ENCODE measurements around the gene RSPRY1. TPM values are rescaled to one million over a fixed set of nuclear protein-coding genes. Genes with fewer than 3 reads are reported as not detected.
"Not testable (repeated sequence)": the region's sequence is repeated elsewhere in the genome, so short reads cannot be mapped to it uniquely, and the experiment has no call there.

RSPRY1 gene
- total RNA-seq, 1 experiment from 2014 or later = 44.7 TPM

- no peak for DNase-seq (ENCODE audit: extremely low read depth, low read depth)
These were observed 634 bp upstream of the RSPRY1 start for GRCh38 chr16:57185446-57185944.

GRCh38 chr16:57186872-57187854 lies 1.0 kb downstream of the RSPRY1 start:
- no peak for DNase-seq (ENCODE audit: extremely low read depth, low read depth)

GRCh38 chr16:57187902-57188710 lies 2.0 kb downstream of the RSPRY1 start:
- DNase-seq (ENCODE audit: extremely low read depth, low read depth) = not testable (repeated sequence)

GRCh38 chr16:57188711-57189002 lies 2.5 kb downstream of the RSPRY1 start:
- no peak for DNase-seq (ENCODE audit: extremely low read depth, low read depth)

GRCh38 chr16:57189527-57189926 lies 3.4 kb downstream of the RSPRY1 start:
- not testable (repeated sequence) for DNase-seq (ENCODE audit: extremely low read depth, low read depth)

GRCh38 chr16:57190136-57190535 lies 4.0 kb downstream of the RSPRY1 start:
- no peak for DNase-seq (ENCODE audit: extremely low read depth, low read depth)

DNA sequence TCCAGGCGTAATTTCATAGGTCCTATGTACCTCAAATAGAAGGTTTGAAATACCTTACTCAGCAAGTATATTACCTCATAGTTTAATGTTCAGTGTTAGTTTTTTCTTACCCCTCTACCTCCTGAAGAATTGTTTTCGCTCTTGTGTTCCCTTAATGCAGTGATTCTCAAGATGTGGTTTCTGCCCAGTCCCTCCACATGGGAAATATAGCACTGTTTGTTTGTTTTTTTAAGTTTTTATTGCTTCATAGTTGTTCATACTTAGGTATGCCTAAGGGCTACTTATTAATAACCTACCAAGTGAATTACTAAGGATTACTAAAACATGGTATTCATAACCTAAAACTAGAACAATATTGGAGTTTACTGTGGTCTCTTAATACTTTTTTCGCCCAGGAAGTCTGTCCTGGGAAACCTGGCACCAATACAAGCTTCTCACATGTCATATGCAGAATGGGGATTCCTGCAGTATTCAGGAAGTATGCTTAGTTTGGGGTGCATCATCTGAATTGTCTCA lies 5.0 kb downstream of the RSPRY1 start:
- DNase-seq (ENCODE audit: extremely low read depth, low read depth) = no peak

DNA sequence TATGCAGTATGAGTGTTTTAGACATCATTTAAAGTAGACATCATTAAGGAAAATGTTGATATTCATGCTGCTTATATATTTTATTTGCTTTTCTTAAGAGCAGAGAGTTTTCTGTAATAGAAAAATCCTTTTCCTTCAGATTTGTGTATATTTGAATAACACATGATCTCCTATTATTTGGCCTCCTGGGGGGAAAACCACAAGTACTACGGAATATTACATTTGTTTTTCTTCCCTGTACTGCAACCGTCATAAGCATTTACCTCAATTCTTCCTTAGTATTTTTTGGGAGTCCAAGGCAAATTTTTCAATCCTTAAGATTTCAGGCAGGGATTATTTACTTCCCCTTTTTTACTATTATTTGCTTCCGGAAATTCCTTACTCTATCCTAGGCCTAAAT lies 6.0 kb downstream of the RSPRY1 start:
- no peak for DNase-seq (ENCODE audit: extremely low read depth, low read depth)

- no peak for DNase-seq (ENCODE audit: extremely low read depth, low read depth)
These were observed 6.8 kb downstream of the RSPRY1 start for GRCh38 chr16:57192720-57193486.

GRCh38 chr16:57194512-57194911 lies 8.4 kb downstream of the RSPRY1 start:
- DNase-seq (ENCODE audit: extremely low read depth, low read depth) = peak; percentile 90

DNA sequence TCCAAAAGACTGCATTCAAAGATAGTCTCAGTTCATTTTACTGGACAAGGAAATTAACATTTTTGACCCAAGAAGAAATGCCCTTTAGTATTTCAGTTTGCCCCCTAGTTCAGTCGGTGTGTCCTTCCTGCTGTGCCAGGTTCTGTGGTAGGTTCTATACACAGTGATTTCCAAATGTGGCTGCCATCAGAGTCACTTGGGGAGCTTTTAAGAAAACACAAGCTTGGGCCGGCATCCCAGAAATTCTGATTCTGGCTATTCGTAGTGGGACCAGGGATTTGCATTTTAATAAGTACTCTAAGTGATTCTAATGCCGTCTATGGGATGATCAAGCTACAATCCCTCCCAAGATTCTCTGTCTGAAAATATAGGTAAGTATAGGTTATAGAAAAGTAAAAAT lies 10.2 kb downstream of the RSPRY1 start:
- DNase-seq (ENCODE audit: extremely low read depth, low read depth) = no peak

DNA sequence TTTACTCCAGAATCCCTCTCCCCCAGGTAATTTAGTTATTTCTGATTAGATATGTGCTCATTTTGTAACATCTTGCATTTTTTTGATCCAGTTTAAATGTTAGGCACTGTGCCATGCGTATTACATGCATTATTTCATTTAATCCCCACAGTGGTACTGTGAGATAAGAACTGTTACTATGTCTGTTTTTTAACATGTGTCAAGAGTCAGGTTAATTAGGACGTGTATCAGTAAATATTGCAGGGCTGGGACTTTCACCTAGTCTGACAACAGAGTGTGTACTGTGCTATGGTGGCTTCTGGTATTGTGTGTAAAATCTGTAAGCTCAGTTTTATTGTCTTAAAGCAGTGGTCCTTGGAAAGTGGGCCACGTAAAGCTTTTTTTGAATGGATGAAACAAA lies 10.6 kb downstream of the RSPRY1 start:
- DNase-seq (ENCODE audit: extremely low read depth, low read depth) = no peak

- DNase-seq (ENCODE audit: extremely low read depth, low read depth) = not testable (repeated sequence)
These were observed 14.2 kb downstream of the RSPRY1 start for GRCh38 chr16:57200321-57200720.

DNA sequence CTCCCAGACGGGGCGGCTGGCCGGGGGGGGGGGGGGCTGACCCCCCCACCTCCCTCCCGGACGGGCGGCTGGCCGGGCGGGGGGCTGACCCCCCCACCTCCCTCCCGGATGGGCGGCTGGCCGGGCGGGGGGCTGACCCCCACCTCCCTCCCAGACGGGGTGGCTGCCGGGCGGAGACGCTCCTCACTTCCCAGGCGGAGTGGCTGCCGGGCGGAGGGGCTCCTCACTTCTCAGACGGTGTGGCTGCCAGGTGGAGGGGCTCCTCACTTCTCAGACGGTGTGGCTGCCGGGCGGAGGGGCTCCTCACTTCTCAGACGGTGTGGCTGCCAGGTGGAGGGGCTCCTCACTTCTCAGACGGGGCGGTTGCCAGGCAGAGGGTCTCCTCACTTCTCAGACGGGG lies 14.8 kb downstream of the RSPRY1 start:
- not testable (repeated sequence) for DNase-seq (ENCODE audit: extremely low read depth, low read depth)

DNA sequence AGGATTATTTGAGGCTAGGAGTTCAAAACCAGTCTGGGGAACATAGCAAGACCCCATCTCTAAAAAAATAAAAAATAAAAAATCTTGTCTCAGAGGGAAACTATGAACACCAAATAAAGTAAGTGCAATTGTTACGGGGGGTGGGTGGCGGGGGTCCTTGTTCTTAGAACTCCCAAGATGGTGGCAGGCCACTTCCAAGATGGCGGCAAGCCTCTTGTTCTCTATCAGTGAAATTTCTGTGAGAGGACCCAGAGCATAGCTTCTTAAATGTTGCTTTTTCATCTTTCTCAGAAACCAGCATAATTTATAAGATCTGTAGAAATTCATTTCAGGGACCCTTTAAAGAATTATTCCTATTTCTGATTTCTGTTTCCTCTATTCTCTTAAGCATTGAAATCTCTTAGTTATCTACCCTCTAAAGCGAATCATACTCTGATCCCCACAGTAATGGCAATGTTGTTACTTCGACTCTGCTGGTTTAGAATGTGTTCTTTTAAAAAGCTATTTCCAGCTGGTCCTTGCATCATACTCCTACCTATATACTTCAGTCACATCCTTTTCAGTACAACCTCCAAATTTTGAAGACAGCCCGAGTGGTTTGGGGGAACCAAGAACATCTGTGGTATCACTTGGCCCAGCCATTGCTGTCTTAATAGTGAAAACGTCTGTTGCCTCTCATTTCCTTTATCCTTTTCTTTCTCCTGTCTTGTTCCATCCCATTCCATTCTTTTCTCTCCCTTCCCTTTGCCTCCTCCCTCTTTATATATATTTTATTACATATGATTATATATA lies 16.2 kb downstream of the RSPRY1 start:
- no peak for DNase-seq (ENCODE audit: extremely low read depth, low read depth)

DNA sequence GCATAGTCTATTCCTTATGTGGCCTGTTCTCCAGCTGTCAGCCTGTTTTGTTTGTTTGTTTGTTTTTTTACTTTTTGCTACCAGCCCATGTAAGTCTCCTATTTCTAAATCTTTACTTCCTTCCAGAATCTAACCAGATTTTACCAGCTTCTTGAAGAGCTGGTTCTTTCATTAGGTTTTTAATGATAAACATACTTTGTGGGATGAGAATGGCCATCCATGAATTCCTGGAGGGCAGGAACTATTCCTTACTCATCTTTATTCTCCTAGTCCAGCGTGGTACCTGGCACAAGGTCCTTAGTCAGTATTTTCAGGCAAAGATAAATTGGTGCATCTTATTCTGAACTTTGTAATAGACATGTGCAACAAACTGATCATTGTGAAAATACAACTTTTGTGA lies 17.3 kb downstream of the RSPRY1 start:
- no peak for DNase-seq (ENCODE audit: extremely low read depth, low read depth)

- DNase-seq (ENCODE audit: extremely low read depth, low read depth) = no peak
These were observed 18.5 kb downstream of the RSPRY1 start for GRCh38 chr16:57204675-57205074.

- DNase-seq (ENCODE audit: extremely low read depth, low read depth) = no peak
These were observed 22.8 kb downstream of the RSPRY1 start for GRCh38 chr16:57208926-57209325.

GRCh38 chr16:57209780-57210179 lies 23.7 kb downstream of the RSPRY1 start:
- no peak for DNase-seq (ENCODE audit: extremely low read depth, low read depth)

DNA sequence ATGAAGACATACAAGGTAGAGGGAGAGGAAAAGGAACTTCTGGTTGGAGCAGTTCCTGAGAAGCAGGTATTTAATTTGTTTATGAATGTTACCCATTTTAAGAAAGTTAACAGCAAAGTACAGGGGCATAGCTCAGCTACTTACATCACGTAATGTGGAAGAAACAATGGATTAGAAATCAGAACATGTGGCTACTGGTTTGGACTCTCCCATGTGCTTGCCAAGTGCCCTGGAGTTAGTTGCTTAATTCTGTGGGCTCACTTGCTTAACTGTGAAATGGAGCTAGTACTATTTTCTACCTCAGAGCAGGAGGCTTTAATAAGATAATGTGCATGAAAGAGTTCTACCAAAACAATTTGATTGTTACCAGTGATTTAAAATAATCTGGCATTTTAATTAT lies 27.3 kb downstream of the RSPRY1 start:
- no peak for DNase-seq (ENCODE audit: extremely low read depth, low read depth)
